Measurements from ENCODE around the gene SLC39A9.

SLC39A9 gene

DNA sequence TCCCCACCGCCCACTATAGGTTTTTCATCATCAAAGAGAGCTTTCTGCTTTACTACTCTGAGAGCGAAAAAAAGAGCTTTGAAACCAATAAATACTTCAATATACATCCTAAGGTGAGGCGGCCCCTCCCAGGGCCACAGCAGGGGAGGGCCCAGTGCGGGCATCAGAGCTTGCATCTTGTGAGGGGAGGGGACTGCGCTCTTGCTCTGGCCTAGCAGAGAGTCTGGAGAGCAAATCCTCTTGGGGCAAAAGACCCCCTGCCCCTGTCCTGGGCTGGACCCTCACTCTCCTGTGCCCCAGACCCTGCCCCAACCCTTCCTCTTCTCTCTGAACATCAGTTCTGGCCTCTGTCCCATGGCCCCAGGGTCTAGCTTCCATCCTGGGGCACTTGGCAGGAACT lies 101.6 kb downstream of the SLC39A9 start:
- DNase-seq (ENCODE audit: low read depth in 2 of 2), result no peak

GRCh38 chr14:69500736-69501135 lies 102.2 kb downstream of the SLC39A9 start:
- DNase-seq (ENCODE audit: low read depth in 2 of 2), result no peak

DNA sequence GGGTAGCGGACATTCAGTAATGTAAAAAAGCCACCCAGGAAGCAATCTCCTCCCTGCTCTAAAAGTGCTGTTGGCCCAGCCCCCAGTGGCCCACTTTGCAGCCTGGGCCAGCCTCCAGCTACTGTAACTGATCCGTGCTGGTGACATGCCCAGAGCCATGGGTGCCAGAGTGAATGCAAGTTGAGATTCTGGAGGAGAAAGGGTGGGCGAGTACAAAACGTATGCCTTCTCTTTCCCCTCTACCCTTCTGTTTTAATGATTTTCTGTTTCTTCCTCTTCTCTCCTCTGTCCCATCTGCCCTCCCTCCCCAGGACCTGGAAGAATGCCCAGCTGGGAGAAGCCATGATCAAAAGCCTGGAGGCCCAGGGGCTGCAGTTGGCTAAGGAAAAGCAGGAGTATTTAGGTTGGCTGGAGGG lies 102.9 kb downstream of the SLC39A9 start:
- DNase-seq (ENCODE audit: low read depth in 2 of 2), result no peak

GRCh38 chr14:69504775-69505174 lies 106.3 kb downstream of the SLC39A9 start:
- DNase-seq (ENCODE audit: low read depth in 2 of 2), result no peak

DNA sequence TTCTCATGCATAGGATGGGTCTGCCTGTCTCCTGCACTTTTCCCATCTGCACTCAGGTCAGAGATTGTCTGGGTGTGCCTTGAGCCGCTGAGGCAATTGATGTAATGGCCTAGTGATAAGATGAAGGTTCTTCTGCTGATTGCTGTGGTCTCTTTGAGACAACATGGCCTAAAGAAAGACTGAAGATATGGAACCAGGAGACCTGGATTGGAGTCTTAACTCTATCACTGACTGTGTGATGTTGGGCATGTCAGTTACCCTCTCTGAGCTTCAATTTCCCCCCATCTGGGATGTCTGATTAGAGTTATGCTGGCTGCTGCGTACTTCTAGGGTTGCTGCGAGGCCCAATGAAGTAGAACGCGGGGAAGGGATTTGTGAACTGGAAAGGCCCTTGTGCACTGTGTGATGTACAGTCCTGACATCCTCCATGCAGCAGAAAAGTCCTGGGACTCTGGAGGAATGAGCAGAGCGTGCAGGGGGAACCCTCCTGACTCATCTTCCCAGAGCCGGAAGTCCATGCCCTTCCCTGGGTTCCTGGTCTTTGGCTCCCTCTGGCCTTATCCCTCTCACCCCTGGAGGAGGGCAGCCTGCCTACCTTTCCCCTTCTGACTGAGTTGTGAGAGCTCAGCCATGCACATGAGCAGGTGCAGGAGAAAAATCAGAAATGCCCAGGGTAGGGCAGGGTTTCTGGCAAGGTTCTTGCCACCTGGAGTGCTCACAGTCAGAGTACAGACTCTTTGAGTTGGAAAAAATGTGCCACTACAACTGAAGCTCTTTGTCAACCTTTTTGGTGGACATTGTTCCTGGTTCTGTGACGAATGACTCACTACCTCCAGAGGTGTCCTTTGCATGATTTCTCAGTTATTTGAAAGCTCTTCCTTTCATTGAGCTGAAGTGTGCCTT lies 107.1 kb downstream of the SLC39A9 start:
- DNase-seq (ENCODE audit: low read depth in 2 of 2), result no peak

GRCh38 chr14:69506241-69506595 lies 107.7 kb downstream of the SLC39A9 start:
- no peak for DNase-seq (ENCODE audit: low read depth in 2 of 2)

All from stimulated activated CD8-positive, alpha-beta memory T cell treated with anti-CD3 and anti-CD28 coated beads, Interleukin-7, amount 100 ng/mL, for 1 hour (primary cell).